SKM-1 (cell line): ENCODE measurements around the gene KRT17.
"Not testable (repeated sequence)": the region's sequence is repeated elsewhere in the genome, so short reads cannot be mapped to it uniquely, and the experiment has no call there.

Source experiments
- DNase-seq: peaks from one replicate; lab custom pipeline; 2025; ENCODE audit not compliant: unreplicated experiment; lab: John Stamatoyannopoulos, UW

Gene KRT17

GRCh38 chr17:41621435-41621817 is 2.9 kb downstream of the KRT17 start:
- DNase-seq, result not testable (repeated sequence)

GRCh38 chr17:41620583-41621434 is 3.6 kb downstream of the KRT17 start:
- DNase-seq, result no peak

GRCh38 chr17:41619927-41620582 is 4.3 kb downstream of the KRT17 start:
- not testable (repeated sequence) for DNase-seq

DNA sequence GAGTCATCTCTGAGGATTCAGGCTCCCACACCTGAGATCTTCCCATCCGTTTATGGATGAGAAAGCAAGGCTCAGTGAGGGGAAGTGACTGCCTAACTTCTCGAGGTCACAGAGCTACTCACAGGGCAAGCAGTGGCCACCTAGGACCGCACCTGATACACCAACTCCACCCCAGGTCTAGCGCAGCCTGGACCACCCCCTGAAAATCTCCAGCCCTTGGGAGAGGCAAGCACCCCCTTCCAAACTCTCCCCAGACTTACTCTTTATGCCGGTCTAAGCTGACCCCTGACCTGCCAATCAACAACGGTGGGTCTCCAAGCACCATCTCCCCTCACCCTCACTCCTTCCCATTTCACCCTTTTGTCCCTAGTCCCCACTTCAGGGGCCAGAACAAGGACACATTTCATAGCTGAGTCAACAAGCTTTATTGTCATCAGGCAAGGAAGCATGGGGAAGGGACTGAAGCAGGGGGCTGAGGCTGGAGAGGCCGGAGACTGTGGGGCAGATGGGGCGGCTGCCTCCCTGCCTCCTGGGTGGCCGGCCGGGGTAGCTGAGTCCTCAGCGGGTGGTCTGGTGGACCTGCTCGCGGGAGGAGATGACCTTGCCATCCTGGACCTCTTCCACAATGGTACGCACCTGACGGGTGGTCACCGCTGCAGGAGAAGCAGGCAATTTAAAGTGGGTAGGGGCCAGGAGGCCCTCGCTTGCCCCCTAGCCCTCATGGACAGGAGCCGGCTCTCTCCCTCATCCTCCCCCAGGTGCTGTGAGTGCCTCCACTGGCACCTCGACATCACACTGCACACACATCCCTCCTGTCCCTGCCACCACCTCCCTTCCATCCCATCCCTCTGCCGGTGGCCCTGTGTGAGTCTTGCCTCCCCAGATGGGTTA is 5.1 kb downstream of the KRT17 start:
- DNase-seq, result no peak

DNA sequence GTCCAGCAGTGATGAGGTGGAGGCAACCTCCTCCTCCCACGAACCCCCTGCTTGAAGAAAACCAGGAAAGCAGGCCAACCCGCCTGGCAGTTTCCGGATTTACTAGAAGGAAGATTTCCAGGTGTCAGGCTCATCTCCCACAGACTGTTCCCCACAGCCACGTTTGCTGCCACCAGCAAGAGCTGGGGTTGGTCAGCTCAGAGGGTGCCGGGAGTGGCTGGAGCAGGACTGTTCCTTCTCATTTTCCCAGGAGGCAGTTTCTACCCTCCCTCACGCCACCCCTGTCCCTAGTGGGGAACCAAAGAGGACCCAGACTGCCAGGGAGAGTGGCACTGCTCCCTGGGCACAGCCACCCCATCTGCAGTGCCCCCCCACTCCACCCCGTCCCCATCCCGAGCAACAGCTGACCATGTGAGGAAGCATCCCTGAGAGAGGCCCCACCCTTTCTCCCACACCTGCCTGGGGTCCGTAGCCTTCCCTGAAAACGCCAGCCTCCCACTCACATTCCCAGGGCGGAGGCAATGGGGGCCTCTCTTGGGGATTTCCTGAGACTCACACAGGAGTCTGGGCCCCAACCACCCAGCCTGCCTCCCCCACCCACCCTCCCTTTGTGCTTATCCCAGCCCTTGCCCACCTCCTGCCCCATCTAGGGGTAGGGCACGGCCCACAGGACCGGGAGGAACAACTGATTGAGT is 5.9 kb downstream of the KRT17 start:
- DNase-seq, result no peak

GRCh38 chr17:41617698-41618097 is 6.7 kb downstream of the KRT17 start:
- no peak for DNase-seq

GRCh38 chr17:41617136-41617535 is 7.2 kb downstream of the KRT17 start:
- no peak for DNase-seq

- not testable (repeated sequence) for DNase-seq
These were observed 7.9 kb downstream of the KRT17 start for GRCh38 chr17:41616486-41616885.

DNA sequence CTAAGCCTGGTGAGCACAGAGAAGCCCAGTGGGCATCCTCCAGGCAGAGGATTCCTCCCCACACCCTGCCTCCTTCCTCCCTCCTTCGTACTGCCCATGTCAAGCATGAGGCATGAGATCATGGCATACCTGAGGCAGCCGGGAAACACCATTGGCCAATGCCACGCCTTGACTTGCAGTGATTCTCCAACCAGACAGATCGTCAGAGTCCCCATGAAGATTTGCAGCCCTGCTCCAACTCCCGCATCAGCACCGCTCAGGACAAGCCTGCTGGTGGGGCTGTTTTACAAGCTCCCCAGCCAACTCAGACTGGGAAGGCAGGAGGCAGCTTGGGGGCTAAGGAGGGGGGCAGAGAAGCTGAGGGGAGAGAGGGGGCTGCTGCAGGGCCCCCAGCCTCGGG is 8.9 kb downstream of the KRT17 start:
- DNase-seq, result no peak

DNA sequence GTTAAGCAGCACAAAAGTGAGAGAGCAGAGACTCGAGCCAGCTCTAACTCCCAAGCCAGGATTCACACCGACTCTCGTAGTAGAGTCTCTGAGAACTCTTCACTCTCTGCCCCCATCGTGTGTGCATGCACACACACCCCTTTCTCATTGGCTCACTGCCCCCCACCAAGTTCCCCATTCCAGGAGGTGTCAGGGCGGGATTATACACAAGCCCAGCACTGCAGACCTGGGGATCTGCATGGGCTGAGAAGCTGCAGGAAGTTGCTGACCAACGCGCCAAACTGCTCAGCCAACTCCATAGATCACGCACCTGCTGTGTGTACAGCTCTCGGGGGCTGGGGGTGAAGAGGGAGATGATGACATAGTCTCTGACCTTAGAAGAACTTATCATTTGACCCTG is 9.6 kb downstream of the KRT17 start:
- not testable (repeated sequence) for DNase-seq

GRCh38 chr17:41614098-41614497 is 10.3 kb downstream of the KRT17 start:
- no peak for DNase-seq

DNA sequence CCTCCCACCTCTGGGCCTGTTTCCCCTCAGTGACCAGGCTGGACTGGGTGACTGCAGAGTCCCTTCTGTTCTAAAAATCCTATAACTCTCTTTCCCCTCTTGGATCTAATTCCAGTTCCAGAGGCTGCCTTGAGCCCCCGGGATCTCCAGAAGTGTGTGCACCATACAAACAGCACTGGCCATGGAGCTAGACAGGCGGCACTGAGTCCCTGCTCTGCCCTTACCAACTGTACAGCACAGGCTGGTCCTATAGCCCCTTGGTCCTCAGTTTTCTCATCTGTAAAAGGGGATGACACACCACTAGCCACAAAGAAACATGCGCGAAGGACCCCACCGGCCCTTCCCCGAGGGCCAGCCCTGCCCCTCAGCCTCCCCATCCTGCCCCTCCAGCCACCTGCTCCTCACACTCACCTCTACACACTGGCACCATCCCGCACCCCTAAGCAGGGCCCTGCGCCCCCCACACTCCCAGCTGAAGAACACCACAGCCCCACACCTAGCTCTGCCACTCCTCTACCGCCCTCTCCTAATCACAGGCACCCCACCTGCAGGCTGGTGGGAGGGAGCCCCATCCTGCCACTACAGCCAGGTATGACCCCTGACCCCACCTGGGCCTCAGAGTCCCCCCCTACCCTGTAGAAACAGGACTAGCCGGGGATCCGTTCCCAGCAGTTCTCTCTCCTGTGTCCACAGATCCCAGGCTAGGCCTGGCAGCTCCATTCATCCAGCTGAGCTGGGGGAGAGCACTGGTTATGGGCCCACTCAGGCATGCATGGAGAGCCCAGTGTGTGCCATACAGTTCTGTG is 10.9 kb downstream of the KRT17 start:
- DNase-seq, result no peak

DNA sequence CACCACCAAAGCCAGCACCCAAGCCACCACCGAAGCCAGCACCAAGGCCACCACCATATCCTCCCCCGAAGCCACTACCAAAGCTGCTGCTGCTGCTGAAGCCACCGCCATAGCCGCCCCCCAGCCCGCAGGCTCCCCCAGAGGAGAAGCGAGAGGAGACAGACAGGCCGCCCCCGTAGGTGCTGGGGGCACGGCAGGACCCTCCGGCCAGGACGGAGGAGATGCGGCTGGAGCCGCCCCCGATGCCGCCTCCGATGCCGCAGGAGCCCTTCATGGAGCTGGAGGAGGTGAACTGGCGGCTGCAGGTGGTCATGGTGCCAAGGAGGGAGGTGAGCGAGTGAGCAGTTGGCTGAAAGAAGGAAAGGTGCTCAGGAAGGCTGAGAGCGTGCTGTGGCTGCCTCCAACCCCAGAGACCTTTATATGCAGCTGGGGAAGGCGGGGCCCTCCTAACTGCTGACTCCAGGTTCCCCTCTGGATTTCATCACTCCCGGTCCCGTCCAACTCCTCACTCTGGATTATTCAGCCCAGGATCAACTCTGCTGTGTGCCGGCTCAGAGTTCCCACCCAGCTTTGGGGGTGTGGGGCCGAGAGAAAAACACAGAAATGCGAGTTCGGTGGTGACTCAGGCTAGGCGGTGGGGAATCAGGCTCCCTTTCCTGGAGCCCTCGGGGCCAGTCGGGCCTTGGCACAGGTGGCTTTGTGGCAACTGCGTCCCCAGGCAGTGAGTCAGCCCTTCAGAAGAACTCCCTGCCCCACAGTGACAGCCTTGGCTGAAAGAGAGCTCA is 11.8 kb downstream of the KRT17 start, which contains the start of gene KRT16:
KRT16 (minus strand) TSS at position 392 of the 785 bp plus-strand sequence; CDS start at position 313, 79 bp downstream.
- not testable (repeated sequence) for DNase-seq

DNA sequence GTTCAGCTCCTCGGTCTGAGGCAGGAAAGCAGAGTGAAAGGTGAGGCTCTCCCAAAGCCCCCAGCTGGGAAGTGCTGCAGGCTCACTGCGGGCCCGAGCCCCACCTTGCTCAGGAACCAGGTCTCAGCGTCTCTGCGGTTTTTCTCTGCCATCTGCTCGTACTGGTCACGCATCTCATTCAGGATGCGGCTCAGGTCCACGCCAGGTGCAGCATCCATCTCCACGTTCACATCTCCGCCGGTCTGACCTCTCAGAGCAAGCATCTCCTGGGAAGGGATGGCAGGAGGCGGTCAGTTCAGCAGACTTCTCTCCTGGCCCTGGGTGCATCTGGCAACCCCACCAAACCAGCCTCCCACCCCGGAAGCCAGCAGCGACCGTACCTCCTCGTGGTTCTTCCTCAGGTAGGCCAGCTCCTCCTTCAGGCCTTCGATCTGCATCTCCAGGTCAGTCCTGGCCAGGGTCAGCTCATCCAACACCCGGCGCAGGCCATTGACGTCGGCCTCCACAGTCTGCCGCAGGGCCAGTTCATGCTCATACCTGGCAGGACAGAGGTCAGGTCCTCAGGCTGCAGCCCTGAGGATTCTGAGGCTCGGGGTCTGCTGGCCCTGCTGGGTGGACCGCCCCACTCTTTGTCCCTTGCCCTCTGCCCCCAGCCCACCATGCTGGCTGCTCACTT is 13.3 kb downstream of the KRT17 start:
- DNase-seq, result no peak

DNA sequence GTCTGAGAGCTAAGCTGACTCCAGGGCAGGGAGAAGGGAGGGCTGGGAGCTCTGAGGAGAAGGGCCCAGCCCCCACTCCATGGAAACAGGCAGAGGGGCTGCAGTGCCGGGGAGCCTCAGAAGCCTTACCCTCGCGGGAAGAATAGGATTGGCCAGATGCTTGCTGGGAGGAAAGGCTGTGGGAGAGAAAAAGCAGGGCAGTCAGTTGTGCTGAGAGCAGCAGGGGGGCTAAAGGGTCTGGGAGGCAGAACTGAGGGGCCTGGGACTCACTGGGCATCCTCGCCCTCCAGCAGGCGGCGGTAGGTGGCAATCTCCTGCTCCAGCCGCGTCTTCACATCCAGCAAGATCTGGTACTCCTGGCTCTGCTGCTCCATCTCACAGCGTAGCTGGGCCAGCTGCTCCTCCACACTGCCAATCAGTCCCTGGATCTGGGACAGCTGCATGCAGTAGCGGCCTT is 14.3 kb downstream of the KRT17 start:
- DNase-seq, result not testable (repeated sequence)

GRCh38 chr17:41606930-41607329 is 17.4 kb downstream of the KRT17 start:
- not testable (repeated sequence) for DNase-seq

DNA sequence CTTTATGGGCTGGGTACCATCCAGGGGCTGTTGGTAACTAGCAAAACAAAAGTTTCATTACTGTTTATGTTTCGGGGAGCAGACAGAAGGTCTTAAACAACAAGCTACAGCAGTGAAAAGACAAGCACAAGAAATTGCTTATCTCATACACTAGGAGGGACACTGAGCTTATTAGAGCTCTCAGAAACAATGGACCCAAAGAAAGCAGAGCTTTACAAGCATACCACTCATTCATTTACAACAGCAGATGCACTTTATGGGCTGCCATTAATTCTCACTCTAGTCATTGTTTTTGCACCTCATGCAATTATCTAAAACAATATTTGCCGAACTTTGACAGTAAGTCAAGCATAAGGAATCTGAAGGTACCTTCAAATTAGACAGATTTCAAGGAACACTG is 21.9 kb downstream of the KRT17 start:
- DNase-seq, result no peak

GRCh38 chr17:41600318-41600717 is 24.1 kb downstream of the KRT17 start:
- no peak for DNase-seq
